Esophagus squamous epithelium (tissue), 5 donors: ENCODE measurements around the gene ABHD6. TPM values are rescaled to one million over a fixed set of nuclear protein-coding genes. Genes with fewer than 3 reads are reported as not detected.

ENCODE experiments used
- DNase-seq: peaks from one replicate; lab custom pipeline; 2025; lab: John Stamatoyannopoulos, UW
- H3K27ac ChIP-seq, 4 donors: fragments of 200-600 bp; sonication (generic); one replicate each; pipeline ENCODE4 v1.5.1; 2016 to 2019; ENCODE audit warnings: mild to moderate bottlenecking in 1 of 4
- H3K27me3 ChIP-seq, 4 donors: fragments of 200-600 bp; sonication (generic); 1 replicate in 3 of 4; 2 replicates in 1 of 4; pipeline versions ENCODE4 v1.5.1 to v1.6.0; 2017 to 2021; ENCODE audit warnings: antibody characterized with exemption in 1 of 4
- H3K36me3 ChIP-seq, 3 donors: fragments of 200-600 bp; sonication (generic); one replicate each; pipeline ENCODE4 v1.5.1; 2016 to 2019
- H3K4me1 ChIP-seq, 3 donors: fragments of 200-600 bp; sonication (generic); one replicate each; pipeline ENCODE4 v1.5.1; 2017 to 2019
- H3K4me3 ChIP-seq, 4 donors: fragments of 200-600 bp; sonication (generic); 1 replicate in 3 of 4; 2 replicates in 1 of 4; pipeline ENCODE4 v1.5.1; 2016 to 2019; ENCODE audit warnings: mild to moderate bottlenecking in 2 of 4, moderate library complexity in 1 of 4
- H3K9me3 ChIP-seq, 3 donors: fragments of 200-600 bp; sonication (generic); one replicate each; pipeline ENCODE4 v1.5.1; 2016 to 2019
- POLR2A ChIP-seq, 4 donors: fragments of 450-650 bp; IDR thresholded peaks; one replicate each; pipeline ENCODE4 v1.6.1; 2017; ENCODE audit warnings: antibody characterized with exemption in 4 of 4, mild to moderate bottlenecking in 4 of 4, moderate library complexity in 3 of 4
- WGBS, 2 donors: methylation state at CpG; one replicate each; pipeline ENCODE4 v1.1.5; 2018; 5-methylcytosine and 5-hydroxymethylcytosine counted together
- intact Hi-C: fragments of 100-400 bp; cut with DNase I; formaldehyde crosslinking; loops from one replicate; pipeline ENCODE4 v1.15.0; 2022
- total RNA-seq, 4 donors: library from RNA; depleted of rRNA; stranded (reverse); fragments of >200 nt; gene quantifications; one replicate each; pipeline ENCODE4 v1.1.0, GENCODE V29; 2016
- TF ChIP-seq, protein P1 (sequence below), 6 experiments: fragments of 450-650 bp in 4 of 6; fragments of 200-600 bp in 2 of 6; sonication (generic) in 2 of 6; IDR thresholded peaks; one replicate each; pipeline ENCODE4 v1.5.1; 2016 to 2019; ENCODE audit warnings: antibody characterized with exemption in 6 of 6, mild to moderate bottlenecking in 4 of 6, moderate library complexity in 4 of 6
- donor health status: DM: yes; HTN: yes; CAD: no.

ABHD6 gene
- total RNA-seq, 4 donors from 2014 or later: 5.8 to 16.5 (median 8.9) TPM

DNA sequence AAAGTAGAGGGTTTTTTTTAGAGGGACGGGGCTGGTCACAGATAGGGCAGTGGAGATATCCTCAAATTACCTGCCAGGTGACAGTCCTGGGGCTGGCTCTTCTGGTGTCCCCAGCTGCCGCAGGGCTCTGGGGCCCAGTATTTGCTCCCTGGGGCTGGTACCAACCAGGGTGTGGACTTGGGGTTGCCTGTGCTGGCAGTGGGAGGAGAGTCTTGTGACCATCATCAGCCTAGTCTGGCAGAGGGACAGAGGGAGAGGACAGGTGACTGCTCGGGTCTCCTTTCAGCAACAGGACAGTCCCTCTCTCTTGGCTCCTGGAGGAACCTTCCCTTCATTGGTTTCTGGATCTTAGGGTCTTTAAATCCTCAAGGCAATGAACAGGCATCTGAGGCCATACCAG lies 60.6 kb downstream of the ABHD6 start:
- no peak overlapping the region for H3K4me3 ChIP-seq
- intact Hi-C loops: loop anchor here (5.0 kb wide), 1 partner anchor 111 kb away; no protein-coding TSS in a partner anchor
- H3K36me3 ChIP-seq: peaks cover 0 to 12% (median 0%) of the 10 kb centered on the region in 3 donors
- no peak for TF ChIP-seq POLR2A (IDR thresholded peaks at IDR 0.05)
- 43% methylated on average over 2 of the region's 3 CpGs; no CpG with 5 or more reads in 1 of the 2 donors for WGBS, 2 donors
- H3K27me3 ChIP-seq: peaks cover 0 to 5% (median 0%) of the 10 kb centered on the region in 4 donors
- peaks cover 0 to 17% (median 0%) of the 10 kb centered on the region in 3 donors for H3K4me1 ChIP-seq
- no peak for DNase-seq
- H3K27ac ChIP-seq: no peak overlapping the region
- H3K9me3 ChIP-seq: no peaks in the 10 kb centered on the region

DNA sequence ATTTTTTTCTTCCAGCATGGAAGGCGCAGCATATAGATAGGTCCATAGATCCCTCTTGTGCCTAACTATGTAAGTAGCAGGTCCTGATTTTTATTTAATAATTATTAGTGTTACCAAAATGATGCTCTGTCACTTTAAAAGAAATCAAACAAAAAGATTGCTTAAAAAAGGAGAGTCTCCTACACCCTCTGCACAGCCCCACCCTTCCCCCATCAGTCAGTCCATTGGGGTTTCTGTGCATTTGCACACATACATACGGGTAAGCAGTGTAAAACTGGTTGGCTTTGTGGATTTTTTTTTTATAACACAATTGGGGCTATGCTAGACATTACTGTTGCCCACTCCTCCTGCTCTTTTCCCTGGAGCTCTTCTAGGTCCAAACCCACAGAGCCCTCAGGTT lies 61.5 kb downstream of the ABHD6 start:
- no peak overlapping the region for H3K27ac ChIP-seq
- H3K4me3 ChIP-seq: no peak overlapping the region
- peaks cover 0 to 17% (median 0%) of the 10 kb centered on the region in 3 donors for H3K4me1 ChIP-seq
- H3K27me3 ChIP-seq: peaks cover 0 to 5% (median 0%) of the 10 kb centered on the region in 4 donors
- TF ChIP-seq, protein P1, sequence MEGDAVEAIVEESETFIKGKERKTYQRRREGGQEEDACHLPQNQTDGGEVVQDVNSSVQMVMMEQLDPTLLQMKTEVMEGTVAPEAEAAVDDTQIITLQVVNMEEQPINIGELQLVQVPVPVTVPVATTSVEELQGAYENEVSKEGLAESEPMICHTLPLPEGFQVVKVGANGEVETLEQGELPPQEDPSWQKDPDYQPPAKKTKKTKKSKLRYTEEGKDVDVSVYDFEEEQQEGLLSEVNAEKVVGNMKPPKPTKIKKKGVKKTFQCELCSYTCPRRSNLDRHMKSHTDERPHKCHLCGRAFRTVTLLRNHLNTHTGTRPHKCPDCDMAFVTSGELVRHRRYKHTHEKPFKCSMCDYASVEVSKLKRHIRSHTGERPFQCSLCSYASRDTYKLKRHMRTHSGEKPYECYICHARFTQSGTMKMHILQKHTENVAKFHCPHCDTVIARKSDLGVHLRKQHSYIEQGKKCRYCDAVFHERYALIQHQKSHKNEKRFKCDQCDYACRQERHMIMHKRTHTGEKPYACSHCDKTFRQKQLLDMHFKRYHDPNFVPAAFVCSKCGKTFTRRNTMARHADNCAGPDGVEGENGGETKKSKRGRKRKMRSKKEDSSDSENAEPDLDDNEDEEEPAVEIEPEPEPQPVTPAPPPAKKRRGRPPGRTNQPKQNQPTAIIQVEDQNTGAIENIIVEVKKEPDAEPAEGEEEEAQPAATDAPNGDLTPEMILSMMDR (IDR thresholded peaks at IDR 0.05): no peak
- no peak for TF ChIP-seq POLR2A (IDR thresholded peaks at IDR 0.05)
- no peaks in the 10 kb centered on the region for H3K9me3 ChIP-seq
- 51 to 65% methylated on average over 2 of the region's 2 CpGs for WGBS, 2 donors
- intact Hi-C loops: loop anchor here (5.0 kb wide), 1 partner anchor 112 kb away; no protein-coding TSS in a partner anchor
- H3K36me3 ChIP-seq: peaks cover 0 to 3% (median 0%) of the 10 kb centered on the region in 3 donors
- no peak for DNase-seq

DNA sequence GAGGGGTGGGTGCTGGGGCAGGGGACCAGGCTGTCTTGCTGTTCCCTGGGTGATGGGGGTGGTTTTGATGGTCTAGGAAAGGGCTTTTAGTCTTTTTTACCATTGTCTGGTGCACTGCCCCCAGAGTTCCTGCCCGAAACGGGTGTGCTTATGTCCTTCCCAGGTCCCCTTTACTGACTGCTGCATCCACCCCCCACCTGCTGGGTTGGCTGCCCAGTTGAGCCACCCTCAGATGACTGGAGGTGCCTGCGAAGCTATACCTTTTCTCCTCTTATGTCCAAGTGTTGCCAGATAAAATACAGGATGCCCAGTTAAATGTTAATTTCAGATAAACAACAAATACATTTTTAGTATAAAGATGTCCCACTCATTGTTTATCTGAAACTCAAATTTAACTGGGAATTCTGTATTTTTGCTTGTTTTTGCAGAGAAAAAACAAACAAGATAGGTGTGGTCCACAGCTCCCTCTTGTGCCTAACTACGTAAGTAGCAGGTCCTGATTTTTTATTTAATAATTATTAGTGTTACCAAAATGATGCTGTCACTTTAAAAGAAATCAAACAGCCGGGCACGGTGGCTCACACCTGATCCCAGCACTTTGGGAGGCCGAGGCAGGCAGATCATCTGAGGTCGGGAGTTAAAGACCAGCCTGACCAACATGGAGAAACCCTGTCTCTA lies 62.4 kb downstream of the ABHD6 start:
- 7 to 18% methylated on average over 8 of the region's 8 CpGs for WGBS, 2 donors
- no peak for DNase-seq
- no peak for TF ChIP-seq POLR2A (IDR thresholded peaks at IDR 0.05)
- TF ChIP-seq, protein P1 (IDR thresholded peaks at IDR 0.05): peak; percentile 41 to 70 (median 58)

DNA sequence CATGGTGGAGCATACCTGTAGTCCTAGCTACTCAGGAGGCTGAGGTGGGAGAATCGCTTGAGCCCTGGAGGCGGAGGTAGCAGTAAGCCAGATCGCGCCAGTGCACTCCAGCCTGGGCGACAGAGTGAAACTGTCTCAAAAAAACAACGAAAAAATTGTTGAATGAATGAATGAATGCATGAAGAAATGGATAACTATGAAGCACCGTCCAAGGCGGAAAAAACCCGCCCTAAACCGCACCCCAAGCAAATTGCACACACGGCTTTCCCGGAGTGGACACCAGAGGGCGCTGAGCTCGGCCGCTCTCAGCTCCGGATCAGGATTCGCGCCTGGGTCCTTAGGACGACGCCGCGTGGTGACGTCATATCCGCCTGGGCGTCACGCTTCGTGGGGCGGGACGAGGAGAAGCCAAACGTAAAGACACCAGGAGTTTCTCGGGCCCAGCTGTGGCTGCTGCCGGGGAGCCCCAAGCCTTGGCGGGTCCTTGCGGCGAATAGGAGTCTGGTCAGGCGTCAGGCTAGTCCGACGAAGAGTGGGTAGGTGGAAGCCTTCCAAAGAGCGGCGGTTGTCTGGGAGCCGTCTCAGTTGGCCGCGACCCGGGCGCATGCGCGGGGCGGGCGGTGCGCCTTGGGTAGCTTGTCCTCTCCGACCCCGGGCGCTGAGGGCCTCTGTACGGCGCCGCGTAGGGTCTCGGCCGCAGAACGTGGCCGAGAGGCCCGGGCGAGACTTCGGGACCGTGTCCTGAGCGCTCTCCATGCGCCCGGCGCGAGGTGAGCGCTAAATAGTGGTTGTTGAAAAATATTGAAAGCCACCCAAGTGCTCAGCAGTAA lies 68.5 kb downstream of the ABHD6 start, which contains the start of the genes HTD2 and RPP14:
Gene HTD2 (plus strand): TSS at position 639 of the 830 bp plus-strand sequence. CDS start 11,094 bp downstream, outside the sequence.
Gene RPP14 (plus strand): TSS at position 364 of the 830 bp plus-strand sequence. CDS start 4,085 bp downstream, outside the sequence.
- Histone ChIP-seq H3K27ac (peak within 1 kb of the TSS; percentile 98 to 99 (median 99)), H3K36me3 (peaks cover under 1 to 29% (median 1%) of the 10 kb centered on the region in 3 donors), H3K4me3 (peak within 1 kb of the TSS; percentile 79 to 96 (median 84)), H3K27me3 (peaks cover 0 to 5% (median 0%) of the 10 kb centered on the region in 4 donors), H3K4me1 (peaks cover 11 to 36% (median 21%) of the 10 kb centered on the region in 3 donors), H3K9me3 (no peaks in the 10 kb centered on the region)
- WGBS, 2 donors: 15 to 18% methylated on average over 22 to 25 of the region's 71 CpGs
- peak in 3 of 4 donors; percentile 40 to 72 (median 69) for TF ChIP-seq POLR2A (IDR thresholded peaks at IDR 0.05)
- TF ChIP-seq, protein P1 (IDR thresholded peaks at IDR 0.05): peak; percentile 92 to 99 (median 97)
- intact Hi-C loops: no loop called here
- peak; percentile 77 for DNase-seq

More for the DNA sequence above, 62.4 kb downstream of the ABHD6 start:
- Histone ChIP-seq H3K36me3 (no peaks in the 10 kb centered on the region), H3K4me3 (no peak overlapping the region), H3K9me3 (no peaks in the 10 kb centered on the region), H3K27ac (no peak overlapping the region), H3K4me1 (peaks cover 0 to 17% (median 0%) of the 10 kb centered on the region in 3 donors), H3K27me3 (peaks cover 0 to 5% (median 0%) of the 10 kb centered on the region in 4 donors)
- intact Hi-C loops: loop anchor here (5.0 kb wide), 1 partner anchor 113 kb away; no protein-coding TSS in a partner anchor

DNA sequence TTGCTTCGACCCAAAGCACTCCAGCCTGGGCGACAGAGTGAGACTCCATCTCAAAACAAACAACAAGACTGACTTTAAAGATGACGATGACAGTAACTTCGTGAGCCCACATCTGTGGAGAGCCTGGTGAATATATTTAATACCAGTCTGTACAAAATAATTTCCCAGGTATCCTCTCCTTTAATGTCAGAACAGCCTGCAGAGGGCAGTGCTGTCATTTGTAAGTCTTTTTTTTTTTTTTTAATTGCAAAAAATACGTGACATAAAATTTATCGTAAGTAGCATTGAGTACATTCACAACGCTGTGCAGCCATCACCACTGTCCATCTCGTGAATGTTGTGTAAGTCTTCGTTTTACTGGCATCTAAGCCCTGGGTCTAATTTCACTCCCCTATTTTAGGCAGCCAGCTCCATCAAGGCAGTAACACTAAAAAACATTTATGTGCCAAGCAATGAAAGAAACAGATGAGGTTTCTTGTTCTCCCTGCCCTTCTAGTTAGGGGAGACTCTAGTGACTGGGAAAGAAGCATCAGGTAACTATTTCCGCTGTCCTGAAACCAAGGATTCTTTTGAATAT lies 70.1 kb downstream of the ABHD6 start:
- TF ChIP-seq, protein P1 (IDR thresholded peaks at IDR 0.05): peak in 4 of 6 experiments; percentile 37 to 53 (median 42)
- TF ChIP-seq POLR2A (IDR thresholded peaks at IDR 0.05): no peak
- peaks cover 11 to 45% (median 14%) of the 10 kb centered on the region in 3 donors for H3K36me3 ChIP-seq
- DNase-seq: no peak
- peak overlapping the region; percentile 98 to 99 (median 99) for H3K27ac ChIP-seq
- H3K27me3 ChIP-seq: no peaks in the 10 kb centered on the region
- peak overlapping the region; percentile 79 to 96 (median 84) for H3K4me3 ChIP-seq
- no peaks in the 10 kb centered on the region for H3K9me3 ChIP-seq
- intact Hi-C loops: no loop called here
- 21 to 24% methylated on average over 10 of the region's 10 CpGs for WGBS, 2 donors
- H3K4me1 ChIP-seq: peaks cover 11 to 36% (median 21%) of the 10 kb centered on the region in 3 donors
